ENCODE results near the gene MACROD2. TPM values are rescaled to one million over a fixed set of nuclear protein-coding genes. Genes with fewer than 3 reads are reported as not detected.

The MACROD2 gene
- total RNA-seq, 1 donor from 2014 or later, result 2.5 TPM

- no peak overlapping the region for H3K4me3 Mint-ChIP-seq (ENCODE audit: unreplicated experiment)
- no peaks in the 10 kb centered on the region for H3K27me3 Mint-ChIP-seq (ENCODE audit: unreplicated experiment)
- DNase-seq (ENCODE audit: extremely low spot score, unreplicated experiment), result no peak
- H3K9me3 Mint-ChIP-seq (ENCODE audit: unreplicated experiment), result no peaks in the 10 kb centered on the region
- H3K27ac Mint-ChIP-seq (ENCODE audit: unreplicated experiment), result no peak overlapping the region
- TF ChIP-seq CTCF (IDR thresholded peaks at IDR 0.05), result peak; percentile 24
- peaks cover 12% of the 10 kb centered on the region for H3K4me1 Mint-ChIP-seq (ENCODE audit: unreplicated experiment)
- H3K36me3 Mint-ChIP-seq (ENCODE audit: unreplicated experiment), result no peaks in the 10 kb centered on the region
These were observed 1496.3 kb downstream of the MACROD2 start for GRCh38 chr20:15491575-15491974.

- no peak for TF ChIP-seq CTCF (IDR thresholded peaks at IDR 0.05)
- Mint-ChIP-seq H3K27ac (ENCODE audit: unreplicated experiment) (no peak overlapping the region), H3K4me3 (ENCODE audit: unreplicated experiment) (no peak overlapping the region), H3K27me3 (ENCODE audit: unreplicated experiment) (no peaks in the 10 kb centered on the region), H3K9me3 (ENCODE audit: unreplicated experiment) (peaks cover 3% of the 10 kb centered on the region), H3K4me1 (ENCODE audit: unreplicated experiment) (no peaks in the 10 kb centered on the region), H3K36me3 (ENCODE audit: unreplicated experiment) (no peaks in the 10 kb centered on the region)
- no peak for DNase-seq (ENCODE audit: extremely low spot score, unreplicated experiment)
These were observed 1499.5 kb downstream of the MACROD2 start for GRCh38 chr20:15494851-15495250.

GRCh38 chr20:15496501-15497039 lies 1501.3 kb downstream of the MACROD2 start:
- Mint-ChIP-seq H3K4me3 (ENCODE audit: unreplicated experiment) (no peak overlapping the region), H3K4me1 (ENCODE audit: unreplicated experiment) (no peaks in the 10 kb centered on the region), H3K9me3 (ENCODE audit: unreplicated experiment) (peaks cover 3% of the 10 kb centered on the region), H3K27me3 (ENCODE audit: unreplicated experiment) (no peaks in the 10 kb centered on the region), H3K36me3 (ENCODE audit: unreplicated experiment) (no peaks in the 10 kb centered on the region), H3K27ac (ENCODE audit: unreplicated experiment) (no peak overlapping the region)
- DNase-seq (ENCODE audit: extremely low spot score, unreplicated experiment), result no peak
- no peak for TF ChIP-seq CTCF (IDR thresholded peaks at IDR 0.05)

GRCh38 chr20:15498926-15499325 lies 1503.6 kb downstream of the MACROD2 start:
- H3K36me3 Mint-ChIP-seq (ENCODE audit: unreplicated experiment), result no peaks in the 10 kb centered on the region
- DNase-seq (ENCODE audit: extremely low spot score, unreplicated experiment), result no peak
- H3K4me3 Mint-ChIP-seq (ENCODE audit: unreplicated experiment), result no peak overlapping the region

GRCh38 chr20:15506311-15506710 lies 1511.0 kb downstream of the MACROD2 start:
- Mint-ChIP-seq H3K36me3 (ENCODE audit: unreplicated experiment) (no peaks in the 10 kb centered on the region), H3K27me3 (ENCODE audit: unreplicated experiment) (no peaks in the 10 kb centered on the region), H3K27ac (ENCODE audit: unreplicated experiment) (no peak overlapping the region), H3K9me3 (ENCODE audit: unreplicated experiment) (no peaks in the 10 kb centered on the region), H3K4me1 (ENCODE audit: unreplicated experiment) (no peaks in the 10 kb centered on the region), H3K4me3 (ENCODE audit: unreplicated experiment) (no peak overlapping the region)
- no peak for TF ChIP-seq CTCF (IDR thresholded peaks at IDR 0.05)
- DNase-seq (ENCODE audit: extremely low spot score, unreplicated experiment), result no peak

More at GRCh38 chr20:15498926-15499325, 1503.6 kb downstream of the MACROD2 start:
- Mint-ChIP-seq H3K9me3 (ENCODE audit: unreplicated experiment) (peaks cover 3% of the 10 kb centered on the region), H3K27ac (ENCODE audit: unreplicated experiment) (no peak overlapping the region), H3K27me3 (ENCODE audit: unreplicated experiment) (no peaks in the 10 kb centered on the region), H3K4me1 (ENCODE audit: unreplicated experiment) (no peaks in the 10 kb centered on the region)
- no peak for TF ChIP-seq CTCF (IDR thresholded peaks at IDR 0.05)

All from osteocyte (in vitro differentiated cells).